Measurements from ENCODE around the gene RYK. TPM values are rescaled to one million over a fixed set of nuclear protein-coding genes. Genes with fewer than 3 reads are reported as not detected.
A peak's percentile ranks its signal among the peaks of the same experiment; 100 is the strongest.

RYK gene
- 99.5 and 134 TPM in 2 replicates for total RNA-seq (ENCODE audit: low replicate concordance)

DNA sequence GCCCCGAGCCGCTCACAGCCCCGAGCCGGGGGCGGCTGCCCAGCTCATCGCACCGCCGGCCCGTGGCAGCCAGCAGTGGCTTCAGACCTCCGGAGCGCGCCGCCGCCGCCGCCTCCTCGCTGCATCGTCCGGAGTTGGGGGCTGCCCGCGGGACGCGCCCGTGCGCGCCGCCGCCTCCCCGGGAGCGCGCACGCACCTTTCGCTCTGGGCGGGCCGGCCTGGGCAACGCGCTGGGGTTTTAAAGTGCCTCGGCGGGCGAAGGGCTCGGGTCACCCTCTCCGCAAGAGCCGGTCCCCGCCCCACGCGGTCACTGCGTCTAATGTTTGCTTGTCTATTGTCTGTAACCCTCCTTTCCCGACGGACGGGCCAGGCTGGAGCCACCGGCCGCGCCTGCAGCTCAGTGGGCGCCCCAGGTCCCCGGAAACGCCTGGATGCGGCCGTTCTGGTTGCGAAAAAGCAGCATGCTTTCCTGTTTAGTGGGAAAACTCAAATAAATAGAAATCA is at the start of gene RYK:
Gene RYK, minus strand, starts transcription at position 143 of the 504 bp plus-strand sequence. CDS start 205 bp downstream, outside the sequence.
- TF ChIP-seq, protein P1, sequence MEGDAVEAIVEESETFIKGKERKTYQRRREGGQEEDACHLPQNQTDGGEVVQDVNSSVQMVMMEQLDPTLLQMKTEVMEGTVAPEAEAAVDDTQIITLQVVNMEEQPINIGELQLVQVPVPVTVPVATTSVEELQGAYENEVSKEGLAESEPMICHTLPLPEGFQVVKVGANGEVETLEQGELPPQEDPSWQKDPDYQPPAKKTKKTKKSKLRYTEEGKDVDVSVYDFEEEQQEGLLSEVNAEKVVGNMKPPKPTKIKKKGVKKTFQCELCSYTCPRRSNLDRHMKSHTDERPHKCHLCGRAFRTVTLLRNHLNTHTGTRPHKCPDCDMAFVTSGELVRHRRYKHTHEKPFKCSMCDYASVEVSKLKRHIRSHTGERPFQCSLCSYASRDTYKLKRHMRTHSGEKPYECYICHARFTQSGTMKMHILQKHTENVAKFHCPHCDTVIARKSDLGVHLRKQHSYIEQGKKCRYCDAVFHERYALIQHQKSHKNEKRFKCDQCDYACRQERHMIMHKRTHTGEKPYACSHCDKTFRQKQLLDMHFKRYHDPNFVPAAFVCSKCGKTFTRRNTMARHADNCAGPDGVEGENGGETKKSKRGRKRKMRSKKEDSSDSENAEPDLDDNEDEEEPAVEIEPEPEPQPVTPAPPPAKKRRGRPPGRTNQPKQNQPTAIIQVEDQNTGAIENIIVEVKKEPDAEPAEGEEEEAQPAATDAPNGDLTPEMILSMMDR (IDR thresholded peaks at IDR 0.05) = no peak
- peak; percentile 91 for DNase-seq (ENCODE audit: low spot score)
- Histone ChIP-seq H3K9ac (peak within 1 kb of the TSS; percentile 76), H3K4me2 (peak within 1 kb of the TSS; percentile 81), H3K27ac (peak within 1 kb of the TSS; percentile 85), H3F3A (ENCODE audit: low read depth) (peaks cover 33% of the 10 kb centered on the region), H3K4me3 (peak within 1 kb of the TSS; percentile 91), H4K20me1 (ENCODE audit: low read depth) (peaks cover 23% of the 10 kb centered on the region), H3K79me2 (ENCODE audit: low read depth) (peaks cover 46% of the 10 kb centered on the region), H2AFZ (replicated peaks) (peak within 1 kb of the TSS; percentile 94), H3K27me3 (no peaks in the 10 kb centered on the region), H3K9me3 (ENCODE audit: low read depth) (no peaks in the 10 kb centered on the region), H3K4me1 (peaks cover 25% of the 10 kb centered on the region), H3K36me3 (no peaks in the 10 kb centered on the region)
- Mint-ChIP-seq H3K4me1 (peaks cover 33% of the 10 kb centered on the region), H3K36me3 (peaks cover 12% of the 10 kb centered on the region), H3K9me3 (peaks cover 10% of the 10 kb centered on the region), H3K27ac (peak within 1 kb of the TSS; percentile 78), H3K27me3 (ENCODE audit: insufficient read depth, low read depth) (no peaks in the 10 kb centered on the region), H3K4me3 (peak within 1 kb of the TSS; percentile 95)

DNA sequence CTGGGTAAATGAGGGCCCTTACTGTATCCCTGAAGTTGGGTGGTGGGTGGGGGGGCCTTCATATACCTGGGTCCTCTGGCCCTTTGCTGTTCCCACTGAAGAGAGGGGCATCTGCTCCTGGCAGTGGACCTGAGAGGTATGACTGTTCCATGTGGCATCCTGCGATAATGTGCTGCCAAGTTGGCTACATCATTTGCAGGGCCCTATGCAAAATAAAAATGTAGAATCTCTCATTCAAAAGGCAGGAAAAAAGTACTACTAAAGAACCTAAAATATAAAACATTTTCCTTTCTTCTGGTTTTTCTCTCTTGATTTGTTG is 49.2 kb upstream of the RYK start:
- Mint-ChIP-seq H3K4me1 (peaks cover 9% of the 10 kb centered on the region), H3K4me3 (no peak overlapping the region), H3K9me3 (peaks cover 5% of the 10 kb centered on the region), H3K36me3 (no peaks in the 10 kb centered on the region), H3K27me3 (ENCODE audit: insufficient read depth, low read depth) (peaks cover 3% of the 10 kb centered on the region), H3K27ac (no peak overlapping the region)
- no peaks in the 10 kb centered on the region for H3K9me3 ChIP-seq (ENCODE audit: low read depth)
- H3K9ac ChIP-seq = no peak overlapping the region
- H3K4me3 ChIP-seq = no peak overlapping the region
- H3K36me3 ChIP-seq = no peaks in the 10 kb centered on the region
- peaks cover 5% of the 10 kb centered on the region for H3K4me1 ChIP-seq
- no peak overlapping the region for H3K27ac ChIP-seq
- H3K79me2 ChIP-seq (ENCODE audit: low read depth) = no peaks in the 10 kb centered on the region
- no peaks in the 10 kb centered on the region for H3F3A ChIP-seq (ENCODE audit: low read depth)
- H2AFZ ChIP-seq (replicated peaks) = no peak overlapping the region
- H3K27me3 ChIP-seq = no peaks in the 10 kb centered on the region
- no peak overlapping the region for H3K4me2 ChIP-seq
- TF ChIP-seq, protein P1 (IDR thresholded peaks at IDR 0.05) = no peak
- H4K20me1 ChIP-seq (ENCODE audit: low read depth) = no peaks in the 10 kb centered on the region
- no peak for DNase-seq (ENCODE audit: low spot score)

DNA sequence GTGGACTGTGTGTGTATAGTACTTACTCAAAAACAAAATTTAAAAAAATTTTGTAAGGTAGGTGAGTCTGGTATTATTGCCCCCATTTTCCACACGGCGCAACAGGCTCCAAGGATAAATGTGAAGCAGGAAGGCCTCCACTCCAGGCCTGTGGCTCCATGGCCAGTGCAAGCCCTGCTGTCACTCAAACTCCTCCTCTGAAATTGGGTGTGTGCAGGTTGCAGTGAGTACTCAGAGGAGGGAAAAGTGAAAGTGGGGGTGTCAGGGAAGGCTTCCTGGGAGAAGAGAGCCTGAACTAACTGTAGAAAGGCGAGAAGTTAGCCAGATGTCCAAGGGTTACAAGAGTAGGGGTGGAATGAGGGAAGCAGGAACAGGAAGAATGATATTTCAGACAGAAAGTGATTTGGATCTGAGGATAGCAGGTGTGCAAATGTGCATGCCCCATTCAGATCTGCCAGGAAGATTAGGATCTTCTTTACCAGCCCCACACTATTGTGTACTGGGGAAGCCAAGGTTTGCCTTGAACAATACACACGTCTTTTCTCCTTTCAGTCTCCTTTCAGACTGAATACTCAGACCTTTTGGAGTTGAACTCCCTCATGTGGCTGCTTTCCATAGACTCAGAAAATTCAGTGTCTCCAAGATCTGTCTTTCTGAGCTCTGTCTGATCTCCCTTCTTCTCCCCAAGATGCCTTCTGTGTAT is 48.7 kb upstream of the RYK start:
- peaks cover 5% of the 10 kb centered on the region for H3K9me3 Mint-ChIP-seq
- no peak overlapping the region for H3K27ac ChIP-seq
- no peak overlapping the region for H3K4me2 ChIP-seq
- H2AFZ ChIP-seq (replicated peaks) = peak overlapping the region; percentile 44
- H3K36me3 Mint-ChIP-seq = no peaks in the 10 kb centered on the region
- H3K79me2 ChIP-seq (ENCODE audit: low read depth) = no peaks in the 10 kb centered on the region
- no peak overlapping the region for H3K4me3 Mint-ChIP-seq
- no peaks in the 10 kb centered on the region for H3K9me3 ChIP-seq (ENCODE audit: low read depth)
- no peaks in the 10 kb centered on the region for H3K27me3 ChIP-seq
- H3K27me3 Mint-ChIP-seq (ENCODE audit: insufficient read depth, low read depth) = peaks cover 3% of the 10 kb centered on the region
- H4K20me1 ChIP-seq (ENCODE audit: low read depth) = no peaks in the 10 kb centered on the region
- H3K4me3 ChIP-seq = no peak overlapping the region
- H3K4me1 ChIP-seq = peaks cover 5% of the 10 kb centered on the region
- peak; percentile 47 for DNase-seq (ENCODE audit: low spot score)
- no peaks in the 10 kb centered on the region for H3K36me3 ChIP-seq
- H3F3A ChIP-seq (ENCODE audit: low read depth) = no peaks in the 10 kb centered on the region
- no peak overlapping the region for H3K9ac ChIP-seq
- peaks cover 9% of the 10 kb centered on the region for H3K4me1 Mint-ChIP-seq
- no peak for TF ChIP-seq EZH2phosphoT487 (IDR thresholded peaks at IDR 0.05)
- TF ChIP-seq, protein P1 (IDR thresholded peaks at IDR 0.05) = peak; percentile 34
- TF ChIP-seq EZH2 (IDR thresholded peaks at IDR 0.05) = no peak
- peak overlapping the region; percentile 48 for H3K27ac Mint-ChIP-seq
